ENCODE data around the gene RERE.
"Not testable (repeated sequence)": the region's sequence is repeated elsewhere in the genome, so short reads cannot be mapped to it uniquely, and the experiment has no call there.

The RERE gene

DNA sequence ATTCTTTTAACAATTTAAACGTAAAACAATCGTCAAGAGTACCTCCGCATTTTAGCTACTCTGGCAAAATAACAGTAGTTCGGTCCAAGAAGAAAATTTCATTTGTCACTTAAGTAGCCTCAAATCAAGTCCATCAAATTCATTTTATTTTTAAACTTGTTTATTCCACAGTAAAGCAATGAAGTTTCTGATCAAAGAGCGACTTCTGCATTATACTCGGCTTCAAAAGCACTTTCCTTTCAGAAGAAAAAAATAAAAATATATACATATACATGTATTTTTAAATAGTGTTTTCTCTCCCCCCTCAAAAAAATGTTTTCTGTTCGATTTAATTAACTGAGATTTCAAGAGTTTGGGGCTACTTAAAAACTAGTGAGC is 115.0 kb downstream of the RERE start:
- intact Hi-C loops (cut with micrococcal nuclease) = loop anchor here (10.0 kb wide), 1 partner anchor 278 kb away; no protein-coding TSS in a partner anchor
- Mint-ChIP-seq H3K27ac (peak overlapping the region; percentile 80), H3K27me3 (peaks cover 3% of the 10 kb centered on the region)

DNA sequence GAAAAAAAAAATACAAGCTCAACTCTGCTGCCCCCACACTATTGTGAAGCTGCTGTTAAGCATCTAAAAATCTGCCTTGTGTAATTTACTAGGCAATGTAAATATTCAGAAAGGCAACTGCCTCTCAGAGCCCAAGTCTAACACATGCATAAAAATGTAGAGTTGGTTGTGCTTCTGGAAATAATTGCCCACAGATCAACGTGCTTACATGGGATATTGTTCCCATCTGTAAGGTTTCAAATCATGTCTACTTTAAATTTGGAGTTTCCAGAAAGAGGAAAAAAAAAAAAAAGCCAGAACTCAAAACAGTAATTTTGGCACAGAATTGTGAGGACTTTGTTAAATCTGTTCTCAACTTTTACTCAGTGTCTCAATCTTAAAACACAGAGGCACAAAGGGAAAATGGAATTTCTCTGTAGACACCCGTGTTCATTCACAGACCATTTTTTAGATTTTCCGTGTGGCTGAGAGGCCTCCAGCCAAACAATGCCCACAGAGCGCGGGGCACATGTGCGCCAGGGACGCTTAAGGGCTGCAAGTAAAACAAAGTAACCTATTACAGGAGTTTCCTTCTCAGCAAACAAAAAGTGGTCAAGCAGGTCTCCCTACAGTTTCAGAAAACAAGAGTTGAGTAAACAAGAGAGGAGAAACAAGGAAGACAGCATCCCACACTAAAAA is 115.5 kb downstream of the RERE start:
- peaks cover 27% of the 10 kb centered on the region for H3K4me1 Mint-ChIP-seq (ENCODE audit: low read depth)
- intact Hi-C loops (cut with micrococcal nuclease) = loop anchor here (10.0 kb wide), 1 partner anchor 277 kb away; no protein-coding TSS in a partner anchor
- H3K27ac Mint-ChIP-seq = peak overlapping the region; percentile 80
- H3K27me3 Mint-ChIP-seq = peaks cover 3% of the 10 kb centered on the region
- H3K9me3 Mint-ChIP-seq = no peaks in the 10 kb centered on the region
- H3K4me3 Mint-ChIP-seq = peak overlapping the region; percentile 77
- H3K36me3 Mint-ChIP-seq (ENCODE audit: low read depth) = peaks cover 10% of the 10 kb centered on the region

More for the DNA sequence above, 115.0 kb downstream of the RERE start:
- Mint-ChIP-seq H3K4me1 (ENCODE audit: low read depth) (peaks cover 27% of the 10 kb centered on the region), H3K4me3 (peak overlapping the region; percentile 77), H3K36me3 (ENCODE audit: low read depth) (peaks cover 10% of the 10 kb centered on the region), H3K9me3 (no peaks in the 10 kb centered on the region)

DNA sequence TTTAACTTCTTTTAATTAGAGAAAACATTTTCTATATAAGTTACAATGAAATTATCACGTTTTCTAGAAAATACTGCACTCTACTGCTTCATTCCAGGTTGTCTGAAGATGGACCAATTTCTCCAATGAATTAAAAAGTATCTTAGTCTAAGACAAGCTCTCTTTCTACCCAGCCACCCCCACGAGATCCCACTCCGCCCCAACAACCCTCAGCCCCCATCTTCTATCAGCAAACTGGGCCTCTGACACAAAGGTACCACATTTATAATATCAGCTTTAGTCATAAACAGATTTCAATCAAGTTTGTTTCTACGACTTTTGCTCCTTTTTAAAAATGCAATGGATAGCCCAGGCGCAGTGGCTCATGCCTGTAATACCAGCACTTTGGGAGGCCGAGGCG is 117.8 kb downstream of the RERE start:
- intact Hi-C loops (cut with micrococcal nuclease) = loop anchor here (10.0 kb wide), 1 partner anchor 275 kb away; no protein-coding TSS in a partner anchor
- Mint-ChIP-seq H3K4me3 (no peak overlapping the region), H3K27ac (no peak overlapping the region), H3K36me3 (ENCODE audit: low read depth) (peaks cover 10% of the 10 kb centered on the region), H3K9me3 (no peaks in the 10 kb centered on the region), H3K27me3 (no peaks in the 10 kb centered on the region), H3K4me1 (ENCODE audit: low read depth) (peaks cover 30% of the 10 kb centered on the region)

DNA sequence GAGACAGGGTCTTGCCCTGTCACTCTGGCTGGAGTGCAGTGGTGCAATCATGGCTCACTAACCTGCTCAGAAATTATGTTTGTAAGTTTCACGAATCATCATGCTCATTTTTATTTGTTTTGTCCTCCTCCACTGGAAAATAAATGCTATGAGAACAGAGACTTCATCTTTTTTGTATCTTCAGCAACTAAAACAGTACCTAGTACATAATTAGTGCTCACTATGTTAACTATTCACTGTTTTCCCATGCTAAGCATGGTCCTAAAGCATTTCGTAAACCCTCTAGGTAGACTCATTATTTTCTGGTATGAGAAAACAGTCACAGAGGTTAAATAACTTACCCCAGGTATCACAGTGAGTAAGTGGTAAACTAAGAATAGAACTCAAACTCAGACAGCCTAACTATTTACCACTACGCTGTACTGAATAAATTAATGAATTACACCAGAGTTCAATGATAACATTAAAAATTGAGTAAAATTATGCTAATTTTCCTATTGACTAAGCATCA is 118.4 kb downstream of the RERE start:
- Mint-ChIP-seq H3K27me3 (no peaks in the 10 kb centered on the region), H3K9me3 (no peaks in the 10 kb centered on the region), H3K4me1 (ENCODE audit: low read depth) (peaks cover 33% of the 10 kb centered on the region), H3K4me3 (no peak overlapping the region), H3K36me3 (ENCODE audit: low read depth) (peaks cover 10% of the 10 kb centered on the region), H3K27ac (no peak overlapping the region)
- intact Hi-C loops (cut with micrococcal nuclease) = no loop called here

GRCh38 chr1:8698012-8698630 is 119.3 kb downstream of the RERE start:
- intact Hi-C loops (cut with micrococcal nuclease) = no loop called here
- Mint-ChIP-seq H3K4me1 (ENCODE audit: low read depth) (peaks cover 30% of the 10 kb centered on the region), H3K36me3 (ENCODE audit: low read depth) (peaks cover 10% of the 10 kb centered on the region), H3K27ac (no peak overlapping the region), H3K4me3 (no peak overlapping the region), H3K9me3 (no peaks in the 10 kb centered on the region), H3K27me3 (no peaks in the 10 kb centered on the region)

DNA sequence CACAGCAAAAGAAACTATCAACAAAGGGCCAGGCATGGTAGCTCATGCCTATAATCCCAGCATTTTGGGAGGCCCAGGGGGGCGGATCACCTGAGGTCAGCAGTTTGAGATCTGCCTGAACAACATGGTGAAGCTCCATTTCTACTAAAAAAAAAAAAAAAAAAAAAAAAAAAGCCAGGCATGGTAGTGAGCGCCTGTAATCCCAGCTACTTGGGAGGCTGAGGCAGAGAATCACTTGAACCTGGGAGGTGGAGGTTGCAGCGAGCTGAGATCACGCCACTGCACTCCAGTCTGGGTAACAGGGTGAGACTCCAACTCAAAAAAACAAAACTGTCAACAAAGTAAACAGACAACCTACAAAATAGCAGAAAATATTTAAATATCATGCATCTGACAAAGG is 122.0 kb downstream of the RERE start:
- intact Hi-C loops (cut with micrococcal nuclease); H3K27me3 Mint-ChIP-seq; H3K27ac Mint-ChIP-seq; H3K36me3 Mint-ChIP-seq (ENCODE audit: low read depth); H3K9me3 Mint-ChIP-seq; H3K4me3 Mint-ChIP-seq: not testable (repeated sequence)
- H3K4me1 Mint-ChIP-seq (ENCODE audit: low read depth) = peaks cover 15% of the 10 kb centered on the region

GRCh38 chr1:8693107-8693506 is 124.3 kb downstream of the RERE start:
- H3K27ac Mint-ChIP-seq = no peak overlapping the region
- H3K27me3 Mint-ChIP-seq = no peaks in the 10 kb centered on the region
- H3K9me3 Mint-ChIP-seq = peaks cover 7% of the 10 kb centered on the region
- peaks cover 28% of the 10 kb centered on the region for H3K4me1 Mint-ChIP-seq (ENCODE audit: low read depth)
- H3K4me3 Mint-ChIP-seq = no peak overlapping the region
- no peaks in the 10 kb centered on the region for H3K36me3 Mint-ChIP-seq (ENCODE audit: low read depth)
- intact Hi-C loops (cut with micrococcal nuclease) = no loop called here

GRCh38 chr1:8691662-8692061 is 125.8 kb downstream of the RERE start:
- intact Hi-C loops (cut with micrococcal nuclease) = no loop called here
- Mint-ChIP-seq H3K27me3 (no peaks in the 10 kb centered on the region), H3K9me3 (peaks cover 7% of the 10 kb centered on the region), H3K4me3 (no peak overlapping the region), H3K36me3 (ENCODE audit: low read depth) (no peaks in the 10 kb centered on the region), H3K4me1 (ENCODE audit: low read depth) (peaks cover 35% of the 10 kb centered on the region), H3K27ac (no peak overlapping the region)

- intact Hi-C loops (cut with micrococcal nuclease) = no loop called here
- Mint-ChIP-seq H3K4me3 (no peak overlapping the region), H3K27ac (no peak overlapping the region), H3K27me3 (no peaks in the 10 kb centered on the region), H3K36me3 (ENCODE audit: low read depth) (no peaks in the 10 kb centered on the region), H3K9me3 (peaks cover 7% of the 10 kb centered on the region), H3K4me1 (ENCODE audit: low read depth) (peaks cover 30% of the 10 kb centered on the region)
These were observed 127.3 kb downstream of the RERE start for GRCh38 chr1:8690253-8690525.

DNA sequence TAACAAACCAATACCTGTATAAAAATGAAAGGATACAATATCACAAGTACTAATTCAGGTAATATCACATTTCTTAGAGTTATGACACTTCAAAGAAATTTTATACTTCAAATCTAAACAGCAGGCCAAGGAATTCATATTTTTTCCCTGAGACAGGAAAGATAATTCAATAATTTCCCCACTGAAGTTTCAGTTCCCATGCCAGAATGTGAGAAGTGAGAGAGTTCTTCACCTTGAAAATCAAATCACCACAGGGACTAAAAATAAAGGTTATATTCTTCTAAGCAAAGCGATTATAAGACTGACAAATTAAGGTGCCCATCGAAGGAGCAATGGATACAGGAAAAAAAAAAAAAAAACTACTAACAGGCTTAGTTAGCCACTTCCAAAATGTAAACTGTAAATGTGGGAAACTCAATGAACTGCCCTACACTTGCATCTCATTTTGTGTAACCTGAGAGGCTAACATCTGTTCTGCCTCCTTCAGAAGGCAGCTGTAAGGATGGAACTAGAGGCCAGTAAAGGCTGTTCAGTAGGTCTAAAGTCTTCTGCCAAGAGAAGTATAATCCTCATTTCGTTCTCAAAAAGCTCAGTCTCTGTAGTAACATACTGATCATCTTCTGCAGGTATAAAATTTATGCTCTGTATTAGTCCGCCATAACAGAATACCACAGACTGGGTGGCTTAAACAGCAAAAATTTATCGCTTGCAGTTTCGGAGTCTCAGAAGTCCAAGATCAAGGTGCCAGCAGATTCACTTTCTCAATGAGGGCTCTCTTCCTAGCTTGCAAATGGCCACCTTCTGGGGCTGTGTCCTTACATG is 127.8 kb downstream of the RERE start:
- Mint-ChIP-seq H3K27ac (no peak overlapping the region), H3K9me3 (peaks cover 7% of the 10 kb centered on the region), H3K27me3 (no peaks in the 10 kb centered on the region), H3K36me3 (ENCODE audit: low read depth) (no peaks in the 10 kb centered on the region), H3K4me1 (ENCODE audit: low read depth) (peaks cover 35% of the 10 kb centered on the region), H3K4me3 (no peak overlapping the region)
- intact Hi-C loops (cut with micrococcal nuclease) = no loop called here

GRCh38 chr1:8687538-8687937 is 129.9 kb downstream of the RERE start:
- intact Hi-C loops (cut with micrococcal nuclease) = no loop called here
- no peaks in the 10 kb centered on the region for H3K27me3 Mint-ChIP-seq
- no peak overlapping the region for H3K4me3 Mint-ChIP-seq
- H3K36me3 Mint-ChIP-seq (ENCODE audit: low read depth) = no peaks in the 10 kb centered on the region
- H3K4me1 Mint-ChIP-seq (ENCODE audit: low read depth) = peaks cover 30% of the 10 kb centered on the region
- H3K9me3 Mint-ChIP-seq = peaks cover 7% of the 10 kb centered on the region
- no peak overlapping the region for H3K27ac Mint-ChIP-seq

DNA sequence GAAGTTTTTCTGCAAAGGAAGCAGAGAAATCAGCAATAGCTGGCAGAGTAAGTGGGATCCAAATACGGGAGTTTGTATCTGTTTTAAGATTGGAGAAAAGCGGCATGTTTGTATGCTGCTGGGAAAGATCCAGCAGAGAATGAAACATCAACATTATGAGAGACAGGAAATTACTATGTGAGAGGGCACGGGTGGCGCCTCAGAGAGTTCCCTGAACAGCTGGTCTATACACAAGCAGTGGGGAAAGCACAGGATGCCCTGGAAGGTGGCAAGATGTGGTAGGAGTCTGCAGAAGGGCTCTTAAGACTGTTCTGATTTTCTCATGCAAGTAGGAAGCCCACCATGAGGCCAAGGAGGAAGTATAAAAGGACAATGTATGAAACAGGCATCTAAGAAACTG is 130.4 kb downstream of the RERE start:
- intact Hi-C loops (cut with micrococcal nuclease) = no loop called here
- peaks cover 7% of the 10 kb centered on the region for H3K9me3 Mint-ChIP-seq
- peaks cover 30% of the 10 kb centered on the region for H3K4me1 Mint-ChIP-seq (ENCODE audit: low read depth)
- H3K4me3 Mint-ChIP-seq = no peak overlapping the region
- no peaks in the 10 kb centered on the region for H3K27me3 Mint-ChIP-seq
- no peaks in the 10 kb centered on the region for H3K36me3 Mint-ChIP-seq (ENCODE audit: low read depth)
- peak overlapping the region; percentile 40 for H3K27ac Mint-ChIP-seq

DNA sequence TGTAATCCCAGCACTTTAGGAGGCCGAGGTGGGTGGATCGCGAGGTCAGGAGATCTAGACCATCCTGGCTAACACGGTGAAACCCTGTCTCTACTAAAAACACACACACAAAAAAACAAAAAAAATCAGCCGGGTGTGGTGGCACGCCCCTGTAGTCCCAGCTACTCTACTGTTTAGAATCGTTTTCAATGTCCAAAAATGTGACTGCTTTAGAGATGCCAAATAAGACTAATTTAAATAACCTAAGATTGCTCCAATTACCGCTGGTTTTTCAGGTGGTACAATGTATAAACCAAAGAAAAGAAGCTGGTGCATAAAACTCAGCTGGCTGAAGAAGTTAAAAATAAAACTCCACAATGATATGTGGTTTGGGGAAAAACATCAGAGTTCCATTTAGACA is 132.0 kb downstream of the RERE start:
- Mint-ChIP-seq H3K4me3 (no peak overlapping the region), H3K36me3 (ENCODE audit: low read depth) (no peaks in the 10 kb centered on the region), H3K27me3 (no peaks in the 10 kb centered on the region), H3K9me3 (peaks cover 7% of the 10 kb centered on the region), H3K4me1 (ENCODE audit: low read depth) (peaks cover 30% of the 10 kb centered on the region), H3K27ac (no peak overlapping the region)
- intact Hi-C loops (cut with micrococcal nuclease) = no loop called here

DNA sequence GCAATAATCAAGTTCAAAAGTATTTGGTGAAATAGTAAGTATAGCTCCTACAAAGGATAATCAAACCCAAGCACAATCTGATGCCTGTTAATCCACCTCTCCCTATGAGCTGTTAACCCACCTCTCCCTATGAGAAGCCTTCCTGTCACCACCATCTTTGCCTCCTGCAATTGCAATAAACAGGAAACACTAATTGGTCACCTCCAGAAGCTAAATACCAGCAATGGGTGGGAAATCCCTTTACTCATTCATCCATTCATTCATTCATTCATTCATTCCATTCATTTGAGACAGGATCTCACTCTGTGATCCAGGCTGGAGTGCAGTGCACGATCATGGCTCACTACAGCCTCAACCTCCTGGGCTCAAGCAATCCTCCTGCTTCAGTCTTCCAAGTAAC is 132.8 kb downstream of the RERE start:
- no peaks in the 10 kb centered on the region for H3K36me3 Mint-ChIP-seq (ENCODE audit: low read depth)
- H3K4me1 Mint-ChIP-seq (ENCODE audit: low read depth) = peaks cover 23% of the 10 kb centered on the region
- no peaks in the 10 kb centered on the region for H3K27me3 Mint-ChIP-seq
- H3K27ac Mint-ChIP-seq = no peak overlapping the region
- intact Hi-C loops (cut with micrococcal nuclease) = no loop called here
- H3K9me3 Mint-ChIP-seq = no peaks in the 10 kb centered on the region
- no peak overlapping the region for H3K4me3 Mint-ChIP-seq
